Calu3 (cell line): ENCODE results near the gene CCDC97. TPM values are rescaled to one million over a fixed set of nuclear protein-coding genes. Genes with fewer than 3 reads are reported as not detected.

Experiments
- BruUV-seq: library from RNA; stranded (reverse); fragments of 400-500 nt; replicated peaks from 2 replicates; lab custom pipeline; 2021; lab: Mats Ljungman, UMichigan
- CTCF ChIA-PET: fragments of 300-600 bp; sonication (Branson Sonifier 250); formaldehyde crosslinking; loops from one replicate; lab custom pipeline; 2022; ENCODE audit warnings: antibody characterized with exemption; lab: Charles Lee
- DNase-seq: peaks from one replicate; pipeline ENCODE4 v3.0.0; 2022
- H3K27ac Mint-ChIP-seq: one replicate; pipeline ENCODE4 v1.8.0; 2022; ENCODE audit warnings: mixed read lengths; ENCODE audit not compliant: unreplicated experiment
- H3K27me3 Mint-ChIP-seq: one replicate; pipeline ENCODE4 v1.8.0; 2022; ENCODE audit warnings: mixed read lengths; ENCODE audit not compliant: unreplicated experiment
- H3K36me3 Mint-ChIP-seq: one replicate; pipeline ENCODE4 v1.8.0; 2022; ENCODE audit warnings: mild to moderate bottlenecking, moderate library complexity, mixed read lengths; ENCODE audit not compliant: insufficient read depth, unreplicated experiment
- H3K4me1 Mint-ChIP-seq: one replicate; pipeline ENCODE4 v1.8.0; 2022; ENCODE audit warnings: mild to moderate bottlenecking, low read depth, mixed read lengths; ENCODE audit not compliant: unreplicated experiment
- H3K4me3 Mint-ChIP-seq: one replicate; pipeline ENCODE4 v1.8.0; 2022; ENCODE audit warnings: mild to moderate bottlenecking, low read depth, moderate library complexity, mixed read lengths; ENCODE audit not compliant: unreplicated experiment
- H3K9me3 Mint-ChIP-seq: one replicate; pipeline ENCODE4 v1.8.0; 2022; ENCODE audit warnings: low read depth, mixed read lengths; ENCODE audit not compliant: unreplicated experiment
- CTCF ChIP-seq: fragments of 200-600 bp; IDR thresholded peaks from one replicate; pipeline ENCODE4 v1.8.0; 2022; ENCODE audit warnings: antibody characterized with exemption; ENCODE audit not compliant: unreplicated experiment
- intact Hi-C: fragments of 100-400 bp; cut with micrococcal nuclease; formaldehyde crosslinking; loops from one replicate; pipeline ENCODE4 v1.10.0; 2022; ENCODE audit not compliant: unreplicated experiment
- total RNA-seq: library from RNA; stranded (reverse); gene quantifications from 2 replicates; pipeline ENCODE4 v1.2.3, GENCODE V29; 2022

CCDC97 gene
- total RNA-seq, 1 experiment from 2014 or later, result 45.8 TPM

GRCh38 chr19:41327576-41328156, 17.7 kb downstream of the CCDC97 start:
- no peaks in the 10 kb centered on the region for H3K27me3 Mint-ChIP-seq
- peaks cover 47% of the 10 kb centered on the region for H3K4me1 Mint-ChIP-seq
- TF ChIP-seq CTCF, result no peak
- DNase-seq, result peak; percentile 87
- CTCF ChIA-PET, result interaction anchor here (0.6 to 1.3 kb wide), 3 partner anchors 25 to 355 kb away, joined by 3 to 4 read pairs (median 4); no protein-coding TSS in a partner anchor
- no peaks in the 10 kb centered on the region for H3K9me3 Mint-ChIP-seq
- peaks cover 73% of the 10 kb centered on the region for H3K36me3 Mint-ChIP-seq
- intact Hi-C loops, result no loop called here
- peak overlapping the region; percentile 32 for H3K27ac Mint-ChIP-seq
- peak overlapping the region; percentile 63 for H3K4me3 Mint-ChIP-seq
- BruUV-seq, result no TSS peak

DNA sequence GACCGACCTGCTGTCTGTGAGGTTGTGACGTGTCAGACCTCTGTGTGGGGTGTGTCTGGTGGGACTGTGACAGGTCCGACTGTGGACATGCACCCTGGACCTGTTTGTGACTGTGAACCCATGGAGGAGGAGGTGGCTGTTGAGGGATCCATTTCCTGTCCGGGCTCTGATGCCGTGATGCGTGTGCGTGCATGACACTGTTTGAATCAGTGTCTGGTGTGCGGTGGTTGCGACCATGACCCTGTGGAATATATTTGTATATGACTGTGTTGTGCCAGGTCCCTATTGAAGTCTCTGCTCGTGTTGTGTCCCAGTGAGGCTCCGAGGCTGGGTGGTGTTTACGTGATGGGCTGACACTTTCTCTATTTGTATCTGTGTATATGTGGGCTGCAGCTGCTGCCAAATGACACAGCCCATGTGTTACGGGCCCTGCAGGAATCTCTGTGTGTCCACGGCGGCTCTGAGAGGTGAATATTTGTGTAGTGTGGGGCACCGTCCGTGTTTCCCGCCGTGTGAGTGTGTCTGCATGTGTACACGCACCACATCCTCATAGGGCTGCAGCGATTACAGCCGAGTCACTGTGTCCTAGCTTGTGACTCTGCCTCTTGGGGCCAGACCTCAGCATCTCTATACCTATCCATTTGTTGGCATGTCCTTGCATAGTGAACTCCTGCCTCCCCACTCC, 18.3 kb downstream of the CCDC97 start:
- intact Hi-C loops, result no loop called here
- no peak for DNase-seq
- Mint-ChIP-seq H3K9me3 (no peaks in the 10 kb centered on the region), H3K4me3 (peak overlapping the region; percentile 63), H3K4me1 (peaks cover 41% of the 10 kb centered on the region), H3K36me3 (peaks cover 67% of the 10 kb centered on the region), H3K27ac (peak overlapping the region; percentile 32), H3K27me3 (no peaks in the 10 kb centered on the region)
- TF ChIP-seq CTCF, result no peak
- CTCF ChIA-PET, result interaction anchor here (0.6 to 1.0 kb wide), 3 partner anchors 20 to 354 kb away, joined by 3 read pairs; no protein-coding TSS in a partner anchor
- BruUV-seq, result no TSS peak

- Mint-ChIP-seq H3K27ac (no peak overlapping the region), H3K4me1 (peaks cover 36% of the 10 kb centered on the region), H3K4me3 (no peak overlapping the region), H3K9me3 (no peaks in the 10 kb centered on the region), H3K36me3 (peaks cover 62% of the 10 kb centered on the region), H3K27me3 (no peaks in the 10 kb centered on the region)
- intact Hi-C loops, result no loop called here
- TF ChIP-seq CTCF, result no peak
- no TSS peak for BruUV-seq
- CTCF ChIA-PET, result interaction anchor here (0.6 to 1.0 kb wide), 3 partner anchors 20 to 603 kb away, joined by 3 to 4 read pairs (median 3); no protein-coding TSS in a partner anchor
- no peak for DNase-seq
These were observed 18.9 kb downstream of the CCDC97 start for GRCh38 chr19:41328842-41329225.

GRCh38 chr19:41330481-41330880, 20.5 kb downstream of the CCDC97 start:
- DNase-seq, result no peak
- no peaks in the 10 kb centered on the region for H3K9me3 Mint-ChIP-seq
- no peak overlapping the region for H3K27ac Mint-ChIP-seq
- TF ChIP-seq CTCF, result no peak
- no peak overlapping the region for H3K4me3 Mint-ChIP-seq
- H3K4me1 Mint-ChIP-seq, result peaks cover 19% of the 10 kb centered on the region
- intact Hi-C loops, result no loop called here
- H3K27me3 Mint-ChIP-seq, result no peaks in the 10 kb centered on the region
- CTCF ChIA-PET, result no interaction called here
- no TSS peak for BruUV-seq
- peaks cover 45% of the 10 kb centered on the region for H3K36me3 Mint-ChIP-seq
